GM19193 (cell line): ENCODE measurements around the gene LITAF.

ENCODE experiments used
- POLR2A ChIP-seq: IDR thresholded peaks from 4 replicates; pipeline ENCODE4 v1.6.1; 2011; ENCODE audit not compliant: insufficient read depth, insufficient read length; ENCODE audit errors: extremely low read depth

The LITAF gene

DNA sequence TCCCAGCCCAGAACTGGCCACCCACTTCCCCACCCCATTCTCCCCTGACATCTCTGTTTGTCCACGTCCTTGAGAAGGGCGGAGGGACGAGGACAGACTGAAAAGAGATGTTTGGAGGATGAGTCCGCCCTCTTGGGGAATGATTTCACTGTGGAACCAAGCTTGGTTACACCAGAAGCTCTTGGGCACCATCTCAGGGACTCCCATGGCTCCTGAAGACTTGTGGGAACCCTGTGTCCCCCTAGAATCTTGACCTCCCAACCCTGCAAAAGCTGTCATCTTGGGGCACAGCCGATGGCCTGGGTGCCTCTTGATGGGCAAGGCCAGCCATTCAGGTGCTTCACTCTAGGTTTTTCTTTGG lies 25.9 kb upstream of the LITAF start:
- TF ChIP-seq POLR2A, result no peak

DNA sequence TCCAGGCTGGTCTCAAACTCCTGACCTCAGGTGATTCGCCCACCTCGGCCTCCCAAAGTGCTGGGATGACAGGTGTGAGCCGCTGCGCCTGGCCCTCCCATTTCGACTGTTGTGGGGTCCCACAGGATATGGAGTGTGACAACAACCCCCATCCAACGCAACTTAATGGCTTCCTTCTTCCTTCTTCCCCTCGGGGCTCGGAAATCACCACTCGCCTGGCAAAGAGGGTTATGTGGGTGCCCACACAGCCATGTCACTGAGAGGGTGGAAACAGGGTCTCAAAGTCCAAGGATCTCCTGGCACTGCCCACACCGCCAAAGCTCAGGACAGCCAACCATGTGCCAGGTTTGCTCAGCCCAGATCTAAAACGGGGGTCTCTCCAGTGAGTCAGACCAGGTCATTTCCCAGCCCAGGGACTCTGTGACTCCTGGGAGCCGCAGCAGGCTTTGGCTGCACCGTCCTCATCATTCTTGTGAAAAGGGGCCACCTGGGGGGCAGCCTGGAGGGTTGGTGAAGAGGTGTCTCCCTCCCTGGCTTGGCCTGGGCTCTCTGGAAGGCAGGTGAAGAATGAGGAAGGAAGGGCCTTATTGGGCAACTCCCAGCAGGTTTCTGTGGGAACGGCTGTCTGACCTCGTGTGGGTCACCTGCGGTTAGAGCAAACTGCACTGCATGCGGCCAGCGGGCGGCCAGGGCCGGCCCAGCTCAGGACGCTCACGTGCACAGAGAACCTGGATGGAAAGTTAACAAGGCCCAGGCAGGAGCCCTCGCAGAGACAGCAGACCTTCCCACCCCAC lies 25.3 kb upstream of the LITAF start:
- no peak for TF ChIP-seq POLR2A

DNA sequence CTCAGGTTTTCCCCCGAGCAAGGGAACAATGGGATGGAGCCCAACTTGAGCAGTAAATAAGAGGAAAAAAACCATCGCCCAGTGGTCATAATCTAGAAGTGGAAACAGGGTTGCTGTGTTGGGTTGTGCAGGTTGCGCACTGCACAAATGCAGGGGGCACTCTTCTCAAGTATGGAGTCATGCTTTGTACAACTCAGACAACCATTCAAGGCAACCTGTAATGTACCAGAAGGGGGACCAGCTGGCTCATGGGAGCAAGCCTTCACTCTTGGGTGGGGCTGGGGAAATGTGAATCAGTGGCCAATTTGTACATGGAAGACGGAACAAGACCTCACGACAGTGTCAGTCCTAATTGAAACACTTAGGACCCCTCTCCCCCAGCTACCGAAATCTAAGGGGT lies 23.9 kb upstream of the LITAF start:
- TF ChIP-seq POLR2A, result no peak

DNA sequence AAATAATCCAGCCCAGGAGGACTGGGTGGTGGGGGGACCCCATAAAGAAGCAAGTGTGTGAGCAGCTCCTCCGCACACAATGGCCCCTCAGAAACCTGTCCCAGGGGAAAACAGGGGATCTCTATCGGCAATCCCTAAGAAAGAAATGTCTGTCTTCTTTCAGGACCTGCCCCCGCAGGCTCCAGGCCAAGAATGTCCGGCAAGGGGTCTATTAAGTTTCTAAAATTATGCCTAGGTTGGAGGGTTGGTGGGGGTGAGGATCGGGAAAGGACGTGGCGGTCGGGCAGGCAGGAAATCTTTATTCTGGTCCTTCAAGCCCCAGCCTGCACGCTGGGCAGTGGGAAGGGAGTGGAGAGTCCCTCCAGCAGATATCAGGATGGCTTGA lies 23.4 kb upstream of the LITAF start:
- no peak for TF ChIP-seq POLR2A

GRCh38 chr16:11609474-11610120 lies 22.9 kb upstream of the LITAF start:
- TF ChIP-seq POLR2A, result no peak

DNA sequence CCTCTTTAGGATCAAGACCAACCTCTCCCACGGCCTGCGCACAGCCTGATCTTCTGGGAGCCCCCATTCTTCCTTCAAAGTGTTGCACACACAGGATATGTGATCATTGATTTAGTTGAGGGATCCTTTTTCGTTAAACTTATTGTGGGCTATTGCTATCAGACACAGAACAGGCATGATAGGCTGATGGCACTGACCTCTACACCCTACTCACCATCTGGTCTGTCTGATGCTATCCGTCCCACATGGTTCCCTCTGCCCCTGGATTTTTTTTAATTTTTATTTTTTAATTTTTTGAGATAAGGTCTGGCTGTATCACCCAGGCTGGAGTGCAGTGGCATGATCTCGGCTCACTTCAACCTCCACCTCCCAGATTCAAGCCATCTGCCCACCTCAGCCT lies 19.2 kb upstream of the LITAF start:
- no peak for TF ChIP-seq POLR2A

- TF ChIP-seq POLR2A, result no peak
Measured at GRCh38 chr16:11605564-11605886, 18.8 kb upstream of the LITAF start.

- TF ChIP-seq POLR2A, result no peak
Measured at GRCh38 chr16:11604783-11605563, 18.3 kb upstream of the LITAF start.

GRCh38 chr16:11603331-11603750 lies 16.6 kb upstream of the LITAF start:
- TF ChIP-seq POLR2A, result no peak

- no peak for TF ChIP-seq POLR2A
Measured at GRCh38 chr16:11602321-11602720, 15.6 kb upstream of the LITAF start.

GRCh38 chr16:11601911-11602310 lies 15.2 kb upstream of the LITAF start:
- TF ChIP-seq POLR2A, result no peak

DNA sequence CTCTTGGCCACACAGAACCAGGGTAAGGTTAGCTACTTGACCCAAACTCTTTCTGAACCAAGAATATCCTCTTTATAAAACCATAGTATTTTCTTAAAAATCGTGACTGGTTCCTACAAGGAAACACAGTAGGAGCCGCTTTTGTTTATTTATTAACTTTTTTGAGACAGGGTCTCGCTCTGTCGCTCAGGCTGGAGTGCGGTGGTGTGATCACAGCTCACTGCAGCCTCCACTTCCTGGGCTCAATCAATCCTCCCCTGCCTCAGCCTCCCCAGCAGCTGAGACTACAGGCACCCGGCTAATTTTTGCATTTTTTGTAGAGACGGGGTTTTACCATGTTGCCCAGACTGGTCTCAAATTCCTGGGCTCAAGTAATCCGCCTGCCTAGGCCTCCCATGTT lies 14.7 kb upstream of the LITAF start:
- no peak for TF ChIP-seq POLR2A

GRCh38 chr16:11599579-11599978 lies 12.9 kb upstream of the LITAF start:
- no peak for TF ChIP-seq POLR2A

DNA sequence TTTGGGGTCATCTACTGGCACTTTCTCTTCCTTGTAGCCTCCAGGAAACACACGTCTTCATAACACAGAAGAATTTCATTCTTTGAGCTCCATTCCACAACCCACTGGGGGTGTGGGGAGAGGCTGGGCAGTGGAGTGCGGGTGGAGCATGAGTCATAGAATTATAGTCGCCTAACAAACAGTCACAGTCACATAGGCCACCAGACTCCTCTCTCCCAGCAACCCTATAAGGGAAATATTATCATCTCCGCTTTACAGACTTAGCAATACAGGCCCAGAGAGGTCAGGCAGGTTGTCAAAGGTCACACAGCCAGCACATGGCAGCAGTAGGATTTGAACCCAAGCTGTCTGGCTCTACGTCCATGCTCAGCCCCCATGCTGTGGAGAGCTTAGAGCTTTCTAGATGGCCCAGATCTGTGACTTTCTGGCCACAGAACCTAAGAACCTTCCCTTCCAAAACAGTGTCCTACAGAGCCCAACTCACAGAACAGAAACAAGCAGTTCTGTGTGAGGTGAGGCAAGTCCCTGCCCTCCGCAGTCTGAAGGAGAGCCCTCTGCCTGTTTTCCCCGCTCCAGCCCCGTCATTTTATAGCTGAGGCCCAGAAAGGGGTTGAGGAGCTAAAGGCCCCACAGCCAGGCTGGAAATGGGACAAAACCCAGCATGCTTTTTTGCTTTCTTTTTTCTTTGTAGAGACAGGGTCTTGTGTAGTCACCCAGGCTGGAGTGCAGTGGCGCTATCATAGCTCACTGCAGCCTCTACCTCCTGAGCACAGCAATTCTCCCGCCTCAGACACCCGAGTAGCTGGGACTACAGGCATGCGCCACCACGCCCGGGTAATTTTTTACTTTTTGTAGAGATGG lies 10.7 kb upstream of the LITAF start:
- no peak for TF ChIP-seq POLR2A

GRCh38 chr16:11596572-11597226 lies 10.0 kb upstream of the LITAF start:
- no peak for TF ChIP-seq POLR2A

DNA sequence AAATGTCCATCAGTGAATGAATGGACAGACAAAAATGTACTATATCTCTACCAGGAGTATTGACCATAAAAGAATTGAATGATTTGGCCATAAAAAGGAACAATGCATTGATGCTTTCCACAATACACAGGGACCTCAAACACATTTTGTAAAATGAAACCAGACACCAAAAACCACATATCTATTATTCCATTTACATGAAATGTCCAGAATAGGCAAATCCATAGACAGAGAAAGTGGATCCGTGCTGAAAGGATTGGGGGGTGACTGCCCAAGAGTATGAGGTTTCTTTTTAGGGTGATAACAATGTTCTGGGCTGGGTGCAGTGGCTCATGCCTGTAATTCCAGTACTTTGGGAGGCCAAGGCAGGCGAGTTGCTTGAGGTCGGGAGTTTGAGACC lies 6.9 kb upstream of the LITAF start:
- no peak for TF ChIP-seq POLR2A

DNA sequence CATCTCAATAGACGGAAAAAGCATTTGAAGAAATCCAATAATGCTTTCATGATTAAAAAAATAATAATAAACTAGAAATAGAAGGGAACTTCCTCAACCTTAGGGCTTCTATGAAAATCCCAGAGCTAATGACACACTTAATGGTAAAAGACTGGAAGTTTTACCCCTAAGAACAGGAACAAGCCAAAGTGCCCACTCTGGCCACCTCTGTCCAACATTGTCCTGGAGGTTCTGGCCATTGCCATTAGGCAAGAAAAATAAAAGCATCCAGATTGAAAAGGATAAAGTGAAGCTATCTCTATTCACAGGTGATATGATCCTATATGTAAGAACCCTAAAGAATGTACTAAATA lies 2.5 kb upstream of the LITAF start:
- no peak for TF ChIP-seq POLR2A
